PC-9 (cell line): ENCODE results near the gene SETD5. TPM values are rescaled to one million over a fixed set of nuclear protein-coding genes. Genes with fewer than 3 reads are reported as not detected.

Experiments used
- BruUV-seq: library from RNA; stranded (reverse); fragments of 400-500 nt; replicated peaks from 2 replicates; lab custom pipeline; 2021; lab: Mats Ljungman, UMichigan
- CTCF ChIA-PET: fragments of 300-600 bp; sonication (Branson Sonifier 250); formaldehyde crosslinking; loops from one replicate; lab custom pipeline; 2022; ENCODE audit warnings: antibody characterized with exemption; lab: Charles Lee
- POLR2A ChIA-PET: fragments of 300-600 bp; sonication (Branson Sonifier 250); formaldehyde crosslinking; loops from one replicate; lab custom pipeline; 2022; ENCODE audit warnings: antibody characterized with exemption; ENCODE audit not compliant: unreplicated experiment; lab: Charles Lee
- DNase-seq, 2 experiments: peaks; one replicate each; pipeline versions ENCODE4 v3.0.0 to v3.0.0-alpha.2; 2015 to 2022; ENCODE audit warnings: mixed read lengths in 1 of 2
- H2AFZ ChIP-seq: fragments of 200-600 bp; sonication (generic); 2 replicates; pipeline ENCODE4 v1.8.1; 2017; ENCODE audit warnings: antibody characterized with exemption
- H3F3A ChIP-seq: fragments of 200-600 bp; sonication (generic); 2 replicates; pipeline ENCODE4 v1.8.1; 2017; ENCODE audit warnings: antibody characterized with exemption, mild to moderate bottlenecking, low read depth; ENCODE audit not compliant: insufficient read depth
- H3K27ac ChIP-seq: fragments of 200-600 bp; sonication (generic); 2 replicates; pipeline ENCODE4 v1.6.1; 2016; ENCODE audit warnings: mixed run types
- H3K27me3 ChIP-seq: fragments of 200-600 bp; sonication (generic); 2 replicates; pipeline ENCODE4 v1.6.1; 2016; ENCODE audit warnings: low read depth, mixed run types; ENCODE audit not compliant: insufficient read depth
- H3K36me3 ChIP-seq: fragments of 200-600 bp; sonication (generic); 2 replicates; pipeline ENCODE4 v1.6.1; 2016; ENCODE audit warnings: low read depth, mixed run types
- H3K4me1 ChIP-seq: fragments of 200-600 bp; sonication (generic); replicated peaks from 2 replicates; pipeline ENCODE4 v1.6.1; 2016; ENCODE audit warnings: mixed run types; ENCODE audit not compliant: insufficient read depth
- H3K4me2 ChIP-seq: fragments of 200-600 bp; sonication (generic); 2 replicates; pipeline ENCODE4 v1.6.1; 2017; ENCODE audit warnings: mixed run types
- H3K4me3 ChIP-seq: fragments of 200-600 bp; sonication (generic); 2 replicates; pipeline ENCODE4 v1.6.1; 2016; ENCODE audit warnings: mixed run types
- H3K79me2 ChIP-seq: fragments of 200-600 bp; sonication (generic); 2 replicates; pipeline ENCODE4 v1.6.1; 2017; ENCODE audit warnings: low read depth, mixed run types
- H3K9me2 ChIP-seq: fragments of 200-600 bp; sonication (generic); 2 replicates; pipeline ENCODE4 v1.8.1; 2017; ENCODE audit warnings: mild to moderate bottlenecking; ENCODE audit not compliant: insufficient read depth
- H3K9me3 ChIP-seq: fragments of 200-600 bp; sonication (generic); 2 replicates; pipeline ENCODE4 v1.8.1; 2016; ENCODE audit warnings: low read depth; ENCODE audit not compliant: insufficient read depth
- H4K20me1 ChIP-seq: fragments of 200-600 bp; sonication (generic); 2 replicates; pipeline ENCODE4 v1.8.1; 2017; ENCODE audit not compliant: insufficient read depth
- CTCF ChIP-seq: fragments of 200-600 bp; sonication (generic); conservative IDR thresholded peaks from 2 replicates; pipeline ENCODE4 v1.6.1; 2017; ENCODE audit warnings: mixed run types, antibody characterized with exemption, mild to moderate bottlenecking, moderate library complexity
- EZH2 ChIP-seq: fragments of 200-600 bp; sonication (generic); IDR thresholded peaks from 2 replicates; pipeline ENCODE4 v1.8.0; 2017; ENCODE audit warnings: antibody characterized with exemption, low read depth
- intact Hi-C: fragments of 100-400 bp; cut with micrococcal nuclease; formaldehyde crosslinking; loops from one replicate; pipeline ENCODE4 v1.10.0; 2022; ENCODE audit not compliant: unreplicated experiment
- total RNA-seq: library from RNA; stranded (reverse); gene quantifications from 2 replicates; pipeline ENCODE4 v1.2.3, GENCODE V29; 2021

The SETD5 gene
- total RNA-seq, 1 experiment from 2014 or later: 140 TPM

GRCh38 chr3:9496893-9497292 lies 99.5 kb downstream of the SETD5 start:
- Histone ChIP-seq H3K27ac (no peak overlapping the region), H3F3A (peaks cover 26% of the 10 kb centered on the region), H3K9me2 (no peaks in the 10 kb centered on the region), H3K27me3 (no peaks in the 10 kb centered on the region), H3K4me2 (no peak overlapping the region), H2AFZ (no peak overlapping the region), H3K9me3 (no peaks in the 10 kb centered on the region), H4K20me1 (0 out of 2 replicates have a peak, but pooled peaks cover 6% of the 10 kb centered on the region), H3K4me1 (peaks cover 21% of the 10 kb centered on the region), H3K4me3 (no peak overlapping the region), H3K79me2 (no peaks in the 10 kb centered on the region), H3K36me3 (no peaks in the 10 kb centered on the region)
- ChIA-PET CTCF (no interaction called here), POLR2A (no interaction called here)
- TF ChIP-seq CTCF: no peak
- no peak for TF ChIP-seq EZH2
- no TSS peak for BruUV-seq
- intact Hi-C loops: no loop called here
- DNase-seq: no peak

DNA sequence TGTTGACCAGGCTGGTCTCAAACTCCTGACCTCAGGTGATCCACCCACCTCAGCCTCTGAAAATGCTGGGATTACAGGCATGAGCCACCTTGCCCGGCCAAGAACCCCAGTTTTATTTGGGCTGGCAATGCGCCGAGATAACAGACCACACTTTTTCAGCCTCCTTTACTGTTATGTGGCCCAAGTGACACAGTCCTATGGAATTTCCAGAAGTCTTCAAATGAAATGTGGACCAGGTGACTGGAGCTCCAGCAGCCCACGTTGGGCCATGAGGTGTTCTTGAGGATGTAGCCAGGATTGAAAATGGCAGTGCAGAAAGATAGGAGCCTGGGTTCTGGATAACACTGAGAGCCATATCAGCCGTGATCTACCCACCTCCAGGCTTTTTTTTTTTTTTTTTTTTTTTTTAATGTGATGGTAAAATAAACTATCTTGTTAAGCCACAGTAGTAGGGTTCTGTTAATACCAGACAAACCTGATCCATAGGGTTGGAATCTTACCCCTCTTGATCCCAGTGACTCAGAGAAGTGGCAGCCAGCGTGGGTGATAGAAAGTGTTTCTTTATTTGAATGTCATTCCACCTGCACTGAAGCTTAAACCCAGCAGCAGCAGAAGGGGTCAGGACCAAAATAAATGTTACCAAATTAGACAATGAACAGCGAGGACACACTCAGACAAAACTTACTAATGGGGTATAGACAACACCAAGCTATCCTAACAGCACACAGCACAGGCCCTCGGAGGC lies 100.6 kb downstream of the SETD5 start:
- Histone ChIP-seq H2AFZ (no peak overlapping the region), H3K27me3 (no peaks in the 10 kb centered on the region), H3K79me2 (no peaks in the 10 kb centered on the region), H3K36me3 (no peaks in the 10 kb centered on the region), H3K27ac (no peak overlapping the region), H3K9me2 (no peaks in the 10 kb centered on the region), H3F3A (peaks cover 24% of the 10 kb centered on the region), H3K4me3 (no peak overlapping the region), H3K4me2 (peak overlapping the region; percentile 7; the same call in 1 of the 2 replicates), H3K4me1 (peaks cover 21% of the 10 kb centered on the region), H4K20me1 (0 out of 2 replicates have a peak, but pooled peaks cover 6% of the 10 kb centered on the region), H3K9me3 (no peaks in the 10 kb centered on the region)
- ChIA-PET POLR2A (interaction anchor here (0.5 kb wide), 1 partner anchor 135 kb away, joined by 4 read pairs; the partner anchor contains the start of gene THUMPD3), CTCF (interaction anchor here (0.7 kb wide), 2 partner anchors 270 to 873 kb away, joined by 12 to 27 read pairs; no protein-coding TSS in a partner anchor)
- TF ChIP-seq CTCF (no peak), EZH2 (no peak)
- intact Hi-C loops: no loop called here
- DNase-seq: peak; percentile 49 to 70
- no TSS peak for BruUV-seq

DNA sequence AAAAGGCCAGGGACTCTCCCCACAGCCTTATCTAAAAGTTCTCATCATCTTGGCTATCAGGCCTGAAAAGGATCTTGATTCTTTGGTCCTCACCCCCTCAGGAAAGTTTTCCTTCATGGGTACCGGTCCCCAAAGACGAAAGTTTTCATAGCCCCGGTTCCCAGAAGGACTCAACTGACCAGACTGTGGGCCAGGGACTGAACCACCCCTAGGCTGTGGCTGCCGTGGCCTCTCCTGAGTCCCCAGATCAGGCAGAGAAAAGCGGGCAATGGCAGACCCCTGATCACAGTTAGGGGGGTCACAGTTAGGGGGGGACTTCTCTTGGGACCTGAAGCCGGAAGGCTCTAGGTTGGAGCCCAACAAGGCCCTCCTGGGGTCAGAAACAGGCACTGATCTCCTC lies 101.4 kb downstream of the SETD5 start:
- no TSS peak for BruUV-seq
- Histone ChIP-seq H3K27me3 (no peaks in the 10 kb centered on the region), H3K4me3 (no peak overlapping the region), H3K79me2 (no peaks in the 10 kb centered on the region), H3K27ac (no peak overlapping the region), H3K4me2 (no peak overlapping the region), H3K36me3 (no peaks in the 10 kb centered on the region), H3K4me1 (peaks cover 21% of the 10 kb centered on the region), H3K9me2 (no peaks in the 10 kb centered on the region), H2AFZ (no peak overlapping the region), H4K20me1 (0 out of 2 replicates have a peak, but pooled peaks cover 6% of the 10 kb centered on the region), H3F3A (peaks cover 21% of the 10 kb centered on the region), H3K9me3 (no peaks in the 10 kb centered on the region)
- intact Hi-C loops: no loop called here
- TF ChIP-seq CTCF (no peak), EZH2 (no peak)
- DNase-seq: no peak
- POLR2A ChIA-PET: no interaction called here
- CTCF ChIA-PET: interaction anchor here (0.7 kb wide), 2 partner anchors 270 to 874 kb away, joined by 12 to 27 read pairs; no protein-coding TSS in a partner anchor
